HL-60 (cell line): ENCODE results near the gene SCML2.

ENCODE experiments used
- POLR2AphosphoS5 ChIP-seq: IDR thresholded peaks from 2 replicates; pipeline ENCODE4 v1.6.1; 2012; ENCODE audit warnings: low read depth
- TF ChIP-seq, protein P1 (sequence below): IDR thresholded peaks from one replicate; pipeline ENCODE4 v1.5.1; 2011; ENCODE audit warnings: low read length, control low read depth, inconsistent platforms; ENCODE audit not compliant: insufficient read depth

DNA sequence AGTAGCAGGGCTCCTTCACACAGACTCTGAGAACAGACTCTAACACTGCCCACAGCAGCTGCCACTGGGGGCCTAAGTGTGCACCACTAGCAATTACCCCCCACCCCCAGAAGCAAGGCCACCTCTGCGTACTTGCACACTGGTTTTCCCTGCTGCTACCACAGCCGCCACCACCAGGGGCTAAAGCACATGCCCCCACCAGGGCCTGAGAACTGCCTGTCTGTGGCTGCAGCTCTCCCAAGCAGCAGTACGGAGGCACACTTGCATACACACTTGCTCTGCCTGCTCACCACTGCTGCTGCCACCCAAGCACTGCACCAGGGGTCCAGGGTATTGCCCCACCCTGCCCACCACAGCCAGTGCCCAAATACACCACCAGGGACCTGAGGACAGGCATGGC lies 59.6 kb downstream of the SCML2 start:
- TF ChIP-seq, protein P1, sequence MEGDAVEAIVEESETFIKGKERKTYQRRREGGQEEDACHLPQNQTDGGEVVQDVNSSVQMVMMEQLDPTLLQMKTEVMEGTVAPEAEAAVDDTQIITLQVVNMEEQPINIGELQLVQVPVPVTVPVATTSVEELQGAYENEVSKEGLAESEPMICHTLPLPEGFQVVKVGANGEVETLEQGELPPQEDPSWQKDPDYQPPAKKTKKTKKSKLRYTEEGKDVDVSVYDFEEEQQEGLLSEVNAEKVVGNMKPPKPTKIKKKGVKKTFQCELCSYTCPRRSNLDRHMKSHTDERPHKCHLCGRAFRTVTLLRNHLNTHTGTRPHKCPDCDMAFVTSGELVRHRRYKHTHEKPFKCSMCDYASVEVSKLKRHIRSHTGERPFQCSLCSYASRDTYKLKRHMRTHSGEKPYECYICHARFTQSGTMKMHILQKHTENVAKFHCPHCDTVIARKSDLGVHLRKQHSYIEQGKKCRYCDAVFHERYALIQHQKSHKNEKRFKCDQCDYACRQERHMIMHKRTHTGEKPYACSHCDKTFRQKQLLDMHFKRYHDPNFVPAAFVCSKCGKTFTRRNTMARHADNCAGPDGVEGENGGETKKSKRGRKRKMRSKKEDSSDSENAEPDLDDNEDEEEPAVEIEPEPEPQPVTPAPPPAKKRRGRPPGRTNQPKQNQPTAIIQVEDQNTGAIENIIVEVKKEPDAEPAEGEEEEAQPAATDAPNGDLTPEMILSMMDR = no peak
- TF ChIP-seq POLR2AphosphoS5 = no peak
